SK-N-SH (cell line): Measurements from ENCODE around the gene FRZB. TPM values are rescaled to one million over a fixed set of nuclear protein-coding genes. Genes with fewer than 3 reads are reported as not detected.

Experiments used
- CTCF ChIA-PET: fragments of 300-600, 350-600 bp; formaldehyde crosslinking; extraction: SDS; loops from one replicate; lab custom pipeline; 2021; lab: Yijun Ruan, JAX
- POLR2A ChIA-PET: fragments of 350-600 bp; sonication (Branson Sonifier 250); formaldehyde crosslinking; extraction: SDS; loops from one replicate; lab custom pipeline; 2020; ENCODE audit warnings: antibody characterized with exemption, inconsistent platforms; lab: Yijun Ruan, JAX
- DNase-seq: peaks from one replicate; pipeline ENCODE4 v3.0.0; 2012
- H2AFZ ChIP-seq: fragments of 200-600 bp; sonication (generic); 2 replicates; pipeline ENCODE4 v1.8.1; 2016; ENCODE audit warnings: antibody characterized with exemption, mild to moderate bottlenecking, low read depth
- H3F3A ChIP-seq: fragments of 200-600 bp; sonication (generic); replicated peaks from 2 replicates; pipeline ENCODE3; 2016; ENCODE audit warnings: antibody characterized with exemption, mild to moderate bottlenecking; ENCODE audit not compliant: insufficient read depth
- H3K27ac ChIP-seq, 2 experiments: fragments of 200-500 bp in 1 of 2; fragments of 200-600 bp in 1 of 2; sonication (Bioruptor generic) in 1 of 2; sonication (generic), shearing (Covaris generic) in 1 of 2; 2 replicates each; pipeline versions ENCODE4 v1.5.1 to v1.6.1; 2014 to 2016; ENCODE audit warnings: low read depth in 2 of 2, inconsistent platforms in 1 of 2, low read length in 1 of 2, mild to moderate bottlenecking in 1 of 2, mixed read lengths in 1 of 2
- H3K27me3 ChIP-seq: fragments of 200-600 bp; sonication (generic), shearing (Covaris generic); 2 replicates; pipeline ENCODE4 v1.6.1; 2016; ENCODE audit warnings: mixed run types; ENCODE audit not compliant: insufficient read depth
- H3K36me3 ChIP-seq, 2 experiments: fragments of 200-500 bp in 1 of 2; fragments of 200-600 bp in 1 of 2; sonication (Bioruptor generic) in 1 of 2; sonication (generic) in 1 of 2; replicated peaks in 1 of 2; 2 replicates each; pipeline versions ENCODE3 to v1.5.1; 2014 to 2016; ENCODE audit warnings: low read length in 1 of 2, mild to moderate bottlenecking in 1 of 2; ENCODE audit not compliant: insufficient read depth in 2 of 2, control insufficient read depth in 1 of 2
- H3K4me1 ChIP-seq, 2 experiments: fragments of 200-500 bp in 1 of 2; fragments of 200-600 bp in 1 of 2; sonication (Bioruptor generic) in 1 of 2; sonication (generic), shearing (Covaris generic) in 1 of 2; 2 replicates each; pipeline versions ENCODE4 v1.5.1 to v1.6.1; 2014 to 2016; ENCODE audit warnings: low read depth in 1 of 2, low read length in 1 of 2, mixed run types in 1 of 2; ENCODE audit not compliant: insufficient read depth in 2 of 2, control insufficient read depth in 1 of 2
- H3K4me2 ChIP-seq: fragments of 200-600 bp; sonication (generic), shearing (Covaris generic); 2 replicates; pipeline ENCODE4 v1.6.1; 2017; ENCODE audit warnings: mixed run types
- H3K4me3 ChIP-seq, 2 experiments: fragments of 200-500 bp in 1 of 2; fragments of 200-600 bp in 1 of 2; sonication (Bioruptor generic) in 1 of 2; sonication (generic), shearing (Covaris generic) in 1 of 2; 2 replicates each; pipeline versions ENCODE4 v1.5.1 to v1.8.1; 2014 to 2016; ENCODE audit warnings: low read depth in 2 of 2, inconsistent platforms in 1 of 2, low read length in 1 of 2, mild to moderate bottlenecking in 1 of 2, mixed read lengths in 1 of 2, moderate library complexity in 1 of 2
- H3K79me2 ChIP-seq: fragments of 200-600 bp; sonication (generic); 2 replicates; pipeline ENCODE4 v1.8.1; 2017; ENCODE audit warnings: mild to moderate bottlenecking; ENCODE audit not compliant: insufficient read depth
- H3K9ac ChIP-seq: fragments of 200-600 bp; sonication (generic); 2 replicates; pipeline ENCODE4 v1.6.1; 2017; ENCODE audit warnings: mixed run types
- H3K9me2 ChIP-seq: fragments of 200-600 bp; sonication (generic); 2 replicates; pipeline ENCODE4 v1.6.1; 2017; ENCODE audit warnings: mixed run types
- H3K9me3 ChIP-seq: fragments of 200-600 bp; sonication (generic); 2 replicates; pipeline ENCODE4 v1.6.1; 2017; ENCODE audit warnings: mixed run types, mild to moderate bottlenecking, moderate library complexity
- H4K20me1 ChIP-seq: fragments of 200-600 bp; sonication (generic); 2 replicates; pipeline ENCODE4 v1.6.1; 2017; ENCODE audit warnings: mild to moderate bottlenecking, mixed run types; ENCODE audit not compliant: insufficient read depth
- FOXM1 ChIP-seq: IDR thresholded peaks from 2 replicates; pipeline ENCODE4 v1.4.0; 2012; ENCODE audit warnings: low read depth, mild to moderate bottlenecking
- GABPA ChIP-seq: IDR thresholded peaks from 2 replicates; pipeline ENCODE4 v1.4.0; 2012; ENCODE audit warnings: low read depth, mild to moderate bottlenecking
- MXI1 ChIP-seq: IDR thresholded peaks from 2 replicates; pipeline ENCODE4 v1.6.1; 2012; ENCODE audit warnings: mild to moderate bottlenecking, low read depth, low read length, improper control_type of control experiment
- POLR2AphosphoS5 ChIP-seq: IDR thresholded peaks from 2 replicates; pipeline ENCODE4 v1.6.1; 2012; ENCODE audit warnings: low read depth, low read length
- RAD21 ChIP-seq: IDR thresholded peaks from 2 replicates; pipeline ENCODE4 v1.6.1; 2012; ENCODE audit warnings: mild to moderate bottlenecking, low read length
- RCOR1 ChIP-seq: fragments of 150-350 bp; IDR thresholded peaks from 2 replicates; pipeline ENCODE4 v1.6.1; 2017; ENCODE audit warnings: antibody characterized with exemption, low read length
- SMC3 ChIP-seq: IDR thresholded peaks from 2 replicates; pipeline ENCODE4 v1.6.1; 2012; ENCODE audit warnings: low read depth, low read length, improper control_type of control experiment
- WGBS: methylation state at CpG from one replicate; pipeline ENCODE4 v1.1.6; 2017; ENCODE audit warnings: low lambda C conversion rate; 5-methylcytosine and 5-hydroxymethylcytosine counted together
- polyA plus RNA-seq, 3 experiments: library from polyadenylated mRNA; depleted of rRNA; stranded (reverse); fragments of >200 nt; gene quantifications; 2 replicates each; pipeline ENCODE4 v1.2.3, GENCODE V29; 2012
- TF ChIP-seq, protein P1 (sequence below): fragments of 150-350 bp; IDR thresholded peaks from 2 replicates; pipeline ENCODE4 v1.6.1; 2017; ENCODE audit warnings: antibody characterized with exemption, low read length, low read depth, borderline replicate concordance
- TF ChIP-seq, protein P2 (sequence below): fragments of 150-350 bp; IDR thresholded peaks from 2 replicates; pipeline ENCODE4 v1.6.1; 2016; ENCODE audit warnings: mild to moderate bottlenecking, low read depth, low read length
- TF ChIP-seq, protein P3 (sequence below): IDR thresholded peaks from 2 replicates; pipeline ENCODE4 v1.4.0; 2012; ENCODE audit warnings: low read depth, borderline replicate concordance
- TF ChIP-seq, protein P4 (sequence below): IDR thresholded peaks from 2 replicates; pipeline ENCODE4; 2012
- TF ChIP-seq, protein P5 (sequence below): IDR thresholded peaks from 2 replicates; pipeline ENCODE4 v1.4.0; 2012; ENCODE audit warnings: low read depth, borderline replicate concordance

Gene FRZB
- polyA plus RNA-seq, 1 of the 3 experiments (the other 2 are of a cell fraction) = 3.5 TPM

DNA sequence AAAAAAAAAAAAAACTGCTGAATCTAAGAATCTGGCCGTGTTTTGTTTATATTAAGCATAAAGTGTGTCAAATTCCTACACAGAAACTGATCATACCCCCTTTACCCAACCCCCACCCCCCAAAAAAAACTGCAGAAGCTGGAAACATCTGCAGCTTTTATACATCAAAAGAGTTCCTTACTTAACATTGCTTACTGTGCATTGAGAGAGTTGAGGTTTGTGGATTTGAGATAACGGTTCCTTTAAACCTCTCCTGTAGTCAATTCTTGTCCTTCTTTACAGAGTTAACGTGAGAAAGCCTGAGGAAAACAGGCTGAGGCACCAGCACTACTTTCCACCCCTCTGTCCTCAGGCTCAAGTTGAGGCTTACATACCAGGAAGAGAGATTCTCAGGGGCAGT, 34.5 kb downstream of the FRZB start:
- Histone ChIP-seq H3F3A (no peaks in the 10 kb centered on the region), H3K9me2 (no peaks in the 10 kb centered on the region), H3K27me3 (no peaks in the 10 kb centered on the region), H3K79me2 (no peaks in the 10 kb centered on the region), H3K4me1 (peaks cover 5% of the 10 kb centered on the region in 2 experiments; a peak in 3 of 4 replicates), H4K20me1 (no peaks in the 10 kb centered on the region), H3K4me3 (no peak overlapping the region), H3K4me2 (no peak overlapping the region), H3K36me3 (no peaks in the 10 kb centered on the region), H3K9ac (no peak overlapping the region), H3K9me3 (no peaks in the 10 kb centered on the region), H2AFZ (no peak overlapping the region), H3K27ac (no peak overlapping the region; a peak in 1 of 4 replicates)
- ChIA-PET POLR2A (no interaction called here), CTCF (no interaction called here)
- WGBS = 70% methylated on average over 3 of the region's 3 CpGs
- DNase-seq = no peak
- TF ChIP-seq, protein P1, sequence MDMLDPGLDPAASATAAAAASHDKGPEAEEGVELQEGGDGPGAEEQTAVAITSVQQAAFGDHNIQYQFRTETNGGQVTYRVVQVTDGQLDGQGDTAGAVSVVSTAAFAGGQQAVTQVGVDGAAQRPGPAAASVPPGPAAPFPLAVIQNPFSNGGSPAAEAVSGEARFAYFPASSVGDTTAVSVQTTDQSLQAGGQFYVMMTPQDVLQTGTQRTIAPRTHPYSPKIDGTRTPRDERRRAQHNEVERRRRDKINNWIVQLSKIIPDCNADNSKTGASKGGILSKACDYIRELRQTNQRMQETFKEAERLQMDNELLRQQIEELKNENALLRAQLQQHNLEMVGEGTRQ = no peak
- TF ChIP-seq RAD21 (no peak), FOXM1 (no peak), MXI1 (no peak), GABPA (no peak), SMC3 (no peak), RCOR1 (no peak), POLR2AphosphoS5 (no peak)
- TF ChIP-seq, protein P2, sequence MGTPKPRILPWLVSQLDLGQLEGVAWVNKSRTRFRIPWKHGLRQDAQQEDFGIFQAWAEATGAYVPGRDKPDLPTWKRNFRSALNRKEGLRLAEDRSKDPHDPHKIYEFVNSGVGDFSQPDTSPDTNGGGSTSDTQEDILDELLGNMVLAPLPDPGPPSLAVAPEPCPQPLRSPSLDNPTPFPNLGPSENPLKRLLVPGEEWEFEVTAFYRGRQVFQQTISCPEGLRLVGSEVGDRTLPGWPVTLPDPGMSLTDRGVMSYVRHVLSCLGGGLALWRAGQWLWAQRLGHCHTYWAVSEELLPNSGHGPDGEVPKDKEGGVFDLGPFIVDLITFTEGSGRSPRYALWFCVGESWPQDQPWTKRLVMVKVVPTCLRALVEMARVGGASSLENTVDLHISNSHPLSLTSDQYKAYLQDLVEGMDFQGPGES = no peak
- TF ChIP-seq, protein P3, sequence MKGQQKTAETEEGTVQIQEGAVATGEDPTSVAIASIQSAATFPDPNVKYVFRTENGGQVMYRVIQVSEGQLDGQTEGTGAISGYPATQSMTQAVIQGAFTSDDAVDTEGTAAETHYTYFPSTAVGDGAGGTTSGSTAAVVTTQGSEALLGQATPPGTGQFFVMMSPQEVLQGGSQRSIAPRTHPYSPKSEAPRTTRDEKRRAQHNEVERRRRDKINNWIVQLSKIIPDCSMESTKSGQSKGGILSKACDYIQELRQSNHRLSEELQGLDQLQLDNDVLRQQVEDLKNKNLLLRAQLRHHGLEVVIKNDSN = no peak
- TF ChIP-seq, protein P4, sequence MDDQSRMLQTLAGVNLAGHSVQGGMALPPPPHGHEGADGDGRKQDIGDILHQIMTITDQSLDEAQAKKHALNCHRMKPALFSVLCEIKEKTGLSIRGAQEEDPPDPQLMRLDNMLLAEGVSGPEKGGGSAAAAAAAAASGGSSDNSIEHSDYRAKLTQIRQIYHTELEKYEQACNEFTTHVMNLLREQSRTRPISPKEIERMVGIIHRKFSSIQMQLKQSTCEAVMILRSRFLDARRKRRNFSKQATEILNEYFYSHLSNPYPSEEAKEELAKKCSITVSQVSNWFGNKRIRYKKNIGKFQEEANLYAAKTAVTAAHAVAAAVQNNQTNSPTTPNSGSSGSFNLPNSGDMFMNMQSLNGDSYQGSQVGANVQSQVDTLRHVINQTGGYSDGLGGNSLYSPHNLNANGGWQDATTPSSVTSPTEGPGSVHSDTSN = no peak
- TF ChIP-seq, protein P5, sequence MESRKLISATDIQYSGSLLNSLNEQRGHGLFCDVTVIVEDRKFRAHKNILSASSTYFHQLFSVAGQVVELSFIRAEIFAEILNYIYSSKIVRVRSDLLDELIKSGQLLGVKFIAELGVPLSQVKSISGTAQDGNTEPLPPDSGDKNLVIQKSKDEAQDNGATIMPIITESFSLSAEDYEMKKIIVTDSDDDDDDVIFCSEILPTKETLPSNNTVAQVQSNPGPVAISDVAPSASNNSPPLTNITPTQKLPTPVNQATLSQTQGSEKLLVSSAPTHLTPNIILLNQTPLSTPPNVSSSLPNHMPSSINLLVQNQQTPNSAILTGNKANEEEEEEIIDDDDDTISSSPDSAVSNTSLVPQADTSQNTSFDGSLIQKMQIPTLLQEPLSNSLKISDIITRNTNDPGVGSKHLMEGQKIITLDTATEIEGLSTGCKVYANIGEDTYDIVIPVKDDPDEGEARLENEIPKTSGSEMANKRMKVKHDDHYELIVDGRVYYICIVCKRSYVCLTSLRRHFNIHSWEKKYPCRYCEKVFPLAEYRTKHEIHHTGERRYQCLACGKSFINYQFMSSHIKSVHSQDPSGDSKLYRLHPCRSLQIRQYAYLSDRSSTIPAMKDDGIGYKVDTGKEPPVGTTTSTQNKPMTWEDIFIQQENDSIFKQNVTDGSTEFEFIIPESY = no peak
